ENCODE data around the gene BSND.

Gene BSND

GRCh38 chr1:55040083-55040932 lies 41.6 kb downstream of the BSND start (continued):
- TF ChIP-seq OSR1 (CRISPR knock-in tag; IDR thresholded peaks at IDR 0.05) (no peak), ARNTL (CRISPR knock-in tag; IDR thresholded peaks at IDR 0.05; ENCODE audit: borderline replicate concordance, low read depth) (no peak), PATZ1 (CRISPR knock-in tag; IDR thresholded peaks at IDR 0.05; ENCODE audit: borderline replicate concordance) (no peak), ZNF565 (CRISPR knock-in tag; conservative IDR thresholded peaks at IDR 0.05; ENCODE audit: low read depth) (no peak), ZFP30 (CRISPR knock-in tag; IDR thresholded peaks at IDR 0.05) (no peak), PPARA (CRISPR knock-in tag; IDR thresholded peaks at IDR 0.05; ENCODE audit: borderline replicate concordance) (no peak), ZNF8 (CRISPR knock-in tag; IDR thresholded peaks at IDR 0.05) (no peak), CREB5 (CRISPR knock-in tag; IDR thresholded peaks at IDR 0.05; ENCODE audit: low read depth) (no peak)

- ATAC-seq = no peak
Measured at GRCh38 chr1:55040933-55041494, 42.3 kb downstream of the BSND start.

GRCh38 chr1:55041613-55042012 lies 42.9 kb downstream of the BSND start:
- ATAC-seq = no peak
- TF ChIP-seq ZFP3 (CRISPR knock-in tag; IDR thresholded peaks at IDR 0.05) = peak; percentile 90
- TF ChIP-seq OSR1 (CRISPR knock-in tag; IDR thresholded peaks at IDR 0.05) = no peak

More at GRCh38 chr1:55040933-55041494, 42.3 kb downstream of the BSND start:
- TF ChIP-seq ESRRG (CRISPR knock-in tag; IDR thresholded peaks at IDR 0.05) (no peak), ISL1 (CRISPR knock-in tag; IDR thresholded peaks at IDR 0.05) (no peak), PPARA (CRISPR knock-in tag; IDR thresholded peaks at IDR 0.05; ENCODE audit: borderline replicate concordance) (no peak)

- ATAC-seq = no peak
- TF ChIP-seq CREB5 (CRISPR knock-in tag; IDR thresholded peaks at IDR 0.05; ENCODE audit: low read depth) (no peak), CSRNP3 (CRISPR knock-in tag; IDR thresholded peaks at IDR 0.05) (no peak), POU6F1 (CRISPR knock-in tag; IDR thresholded peaks at IDR 0.05; ENCODE audit: borderline replicate concordance, low read depth) (no peak), TSHZ2 (CRISPR knock-in tag; IDR thresholded peaks at IDR 0.05) (no peak), ISL1 (CRISPR knock-in tag; IDR thresholded peaks at IDR 0.05) (no peak), RARB (CRISPR knock-in tag; IDR thresholded peaks at IDR 0.05) (no peak), ZNF8 (CRISPR knock-in tag; IDR thresholded peaks at IDR 0.05) (no peak), OSR1 (CRISPR knock-in tag; IDR thresholded peaks at IDR 0.05) (no peak), PPARA (CRISPR knock-in tag; IDR thresholded peaks at IDR 0.05; ENCODE audit: borderline replicate concordance) (no peak), ZNF70 (CRISPR knock-in tag; IDR thresholded peaks at IDR 0.05) (no peak), SNAI2 (CRISPR knock-in tag; IDR thresholded peaks at IDR 0.05) (no peak), ARNTL (CRISPR knock-in tag; IDR thresholded peaks at IDR 0.05; ENCODE audit: borderline replicate concordance, low read depth) (no peak), TCF4 (CRISPR knock-in tag; IDR thresholded peaks at IDR 0.05; ENCODE audit: borderline replicate concordance) (no peak), ZFP30 (CRISPR knock-in tag; IDR thresholded peaks at IDR 0.05) (no peak), ESRRG (CRISPR knock-in tag; IDR thresholded peaks at IDR 0.05) (no peak), BACH2 (CRISPR knock-in tag; IDR thresholded peaks at IDR 0.05; ENCODE audit: borderline replicate concordance) (no peak), PATZ1 (CRISPR knock-in tag; IDR thresholded peaks at IDR 0.05; ENCODE audit: borderline replicate concordance) (no peak), ZC3H10 (CRISPR knock-in tag; IDR thresholded peaks at IDR 0.05) (no peak), ZFP3 (CRISPR knock-in tag; IDR thresholded peaks at IDR 0.05) (no peak), TOX (CRISPR knock-in tag; IDR thresholded peaks at IDR 0.05; ENCODE audit: borderline replicate concordance) (no peak)
Measured at GRCh38 chr1:55043011-55043410, 44.3 kb downstream of the BSND start.
